Heart left ventricle (tissue), 13 donors: Measurements from ENCODE around the gene OAT.

Experiments used
- CTCF ChIP-seq, 12 donors: fragments of 200-600 bp; sonication (generic) in 4 of 12; IDR thresholded peaks; one replicate each; pipeline versions ENCODE4 v1.5.0 to v1.8.0; 2018 to 2022; ENCODE audit warnings: antibody characterized with exemption in 12 of 12, mild to moderate bottlenecking in 5 of 12
- POLR2A ChIP-seq, 2 donors: fragments of 450-650 bp; IDR thresholded peaks; one replicate each; pipeline ENCODE4 v1.6.1; 2017; ENCODE audit warnings: antibody characterized with exemption in 2 of 2, mild to moderate bottlenecking in 2 of 2, moderate library complexity in 2 of 2
- donor health status: ischemic (EF 13 %, LVEDD 7.1; RV severe dilation, severe dysfunction).
- donor health status: DM: no; HTN: yes; CAD: no.
- donor health status: DM: no; HTN: no; CAD: no.
- donor health status: ischemic (EF 25% LVEDD 6.9; RV normal size, moderate dysfunction).
- donor health status: ischemic (EF 25% LVEDD 5.7; RV mildly dilated, moderate dysfunction).
- donor health status: ischemic (EF 35%, LVEDD 5.7; RV mildly dilated, moderate dysfunction).
- donor health status: nonischemic (EF 11% LVEDD 7.7; RV severe dilation, severe dysfunction).
- donor health status: DM: yes; HTN: yes; CAD: no.
- donor health status: PGD.
- donor health status: ischemic (EF 29% LVEDD 5.4; RV normal size, mild dysfunction).
- donor health status: nonischemic (EF 23%, LVEDD 6.1; RV moderate dilation, normal function).

DNA sequence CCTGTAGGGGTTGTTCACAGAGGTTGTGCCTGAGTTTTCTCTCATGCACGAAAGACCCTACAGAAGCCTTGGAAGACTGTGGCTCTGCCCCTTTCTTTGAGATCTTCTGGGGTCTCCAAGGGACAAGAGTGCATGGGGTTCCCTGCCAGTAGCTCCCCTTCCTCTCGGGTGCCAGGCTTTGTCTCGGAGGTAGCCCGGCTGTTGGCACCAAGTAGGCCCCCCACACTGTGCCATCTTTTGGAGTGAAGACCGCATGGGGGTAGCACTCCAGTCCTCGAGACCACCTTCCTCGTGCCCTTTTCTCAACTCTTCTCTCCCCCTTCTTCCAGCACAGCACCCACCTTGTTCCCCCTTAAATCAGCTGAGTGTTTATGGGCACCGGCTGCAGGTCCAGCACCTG lies 41.6 kb downstream of the OAT start:
- no peak for TF ChIP-seq CTCF (IDR thresholded peaks at IDR 0.05)
- TF ChIP-seq POLR2A (IDR thresholded peaks at IDR 0.05) = no peak
